AG09319 (cell line): ENCODE results near the gene ELOVL3.

Experiments
- DNase-seq: peaks from one replicate; pipeline ENCODE4 v3.0.0-alpha.2; 2010; ENCODE audit warnings: low read depth; ENCODE audit errors: extremely low read depth
- TF ChIP-seq, protein P1 (sequence below): IDR thresholded peaks from 2 replicates; pipeline ENCODE4 v1.5.1; 2011; ENCODE audit warnings: low read depth, mild to moderate bottlenecking, inconsistent platforms, low read length, moderate library complexity

Gene ELOVL3

DNA sequence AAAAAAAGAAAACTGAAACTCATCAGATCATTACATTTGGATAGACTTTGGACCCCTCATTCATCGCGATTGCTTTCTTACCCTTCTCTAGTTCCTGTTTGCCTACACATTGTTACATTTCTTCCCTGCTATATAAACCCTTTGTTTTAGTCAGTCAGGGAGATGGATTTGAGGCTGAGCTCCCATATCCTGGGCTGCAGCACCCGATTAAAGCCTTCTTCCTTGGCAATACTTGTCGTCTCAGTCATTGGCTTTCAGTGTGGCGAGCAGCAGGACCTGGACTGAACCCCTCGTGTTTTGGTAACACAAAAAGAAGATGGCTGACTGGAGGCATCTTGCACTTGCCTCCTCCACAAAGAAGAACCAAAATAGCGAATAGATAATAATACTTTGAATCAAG is 34.1 kb upstream of the ELOVL3 start:
- DNase-seq: no peak

DNA sequence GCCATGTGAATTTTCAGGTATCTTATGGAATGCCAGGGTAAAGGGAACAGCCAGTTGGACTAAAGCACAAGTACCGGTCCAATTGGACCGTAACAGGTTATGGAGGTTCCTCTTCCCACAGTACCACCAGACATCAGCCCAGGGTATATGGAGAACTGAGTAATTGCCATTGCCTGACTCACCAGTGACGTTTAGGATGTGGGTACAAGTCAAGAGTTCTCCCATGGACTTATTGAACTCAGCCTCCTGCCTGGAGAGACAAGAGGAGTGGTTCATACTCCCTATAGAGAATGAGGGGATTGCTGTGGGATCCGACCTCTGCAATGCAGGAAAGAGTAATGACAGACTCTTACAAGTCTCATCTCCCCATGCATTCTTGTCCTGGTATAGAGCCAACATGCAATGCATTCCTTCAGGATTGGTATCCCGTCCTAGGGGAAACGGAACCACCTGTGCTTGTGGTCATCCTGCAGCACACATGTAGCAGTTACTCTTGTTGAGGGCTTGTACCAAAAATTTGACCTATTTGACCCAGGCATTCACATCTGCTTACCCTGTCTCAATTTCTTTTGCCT is 30.7 kb upstream of the ELOVL3 start:
- no peak for DNase-seq
- TF ChIP-seq, protein P1, sequence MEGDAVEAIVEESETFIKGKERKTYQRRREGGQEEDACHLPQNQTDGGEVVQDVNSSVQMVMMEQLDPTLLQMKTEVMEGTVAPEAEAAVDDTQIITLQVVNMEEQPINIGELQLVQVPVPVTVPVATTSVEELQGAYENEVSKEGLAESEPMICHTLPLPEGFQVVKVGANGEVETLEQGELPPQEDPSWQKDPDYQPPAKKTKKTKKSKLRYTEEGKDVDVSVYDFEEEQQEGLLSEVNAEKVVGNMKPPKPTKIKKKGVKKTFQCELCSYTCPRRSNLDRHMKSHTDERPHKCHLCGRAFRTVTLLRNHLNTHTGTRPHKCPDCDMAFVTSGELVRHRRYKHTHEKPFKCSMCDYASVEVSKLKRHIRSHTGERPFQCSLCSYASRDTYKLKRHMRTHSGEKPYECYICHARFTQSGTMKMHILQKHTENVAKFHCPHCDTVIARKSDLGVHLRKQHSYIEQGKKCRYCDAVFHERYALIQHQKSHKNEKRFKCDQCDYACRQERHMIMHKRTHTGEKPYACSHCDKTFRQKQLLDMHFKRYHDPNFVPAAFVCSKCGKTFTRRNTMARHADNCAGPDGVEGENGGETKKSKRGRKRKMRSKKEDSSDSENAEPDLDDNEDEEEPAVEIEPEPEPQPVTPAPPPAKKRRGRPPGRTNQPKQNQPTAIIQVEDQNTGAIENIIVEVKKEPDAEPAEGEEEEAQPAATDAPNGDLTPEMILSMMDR: no peak

More for the DNA sequence above, 34.1 kb upstream of the ELOVL3 start:
- TF ChIP-seq, protein P1: no peak

DNA sequence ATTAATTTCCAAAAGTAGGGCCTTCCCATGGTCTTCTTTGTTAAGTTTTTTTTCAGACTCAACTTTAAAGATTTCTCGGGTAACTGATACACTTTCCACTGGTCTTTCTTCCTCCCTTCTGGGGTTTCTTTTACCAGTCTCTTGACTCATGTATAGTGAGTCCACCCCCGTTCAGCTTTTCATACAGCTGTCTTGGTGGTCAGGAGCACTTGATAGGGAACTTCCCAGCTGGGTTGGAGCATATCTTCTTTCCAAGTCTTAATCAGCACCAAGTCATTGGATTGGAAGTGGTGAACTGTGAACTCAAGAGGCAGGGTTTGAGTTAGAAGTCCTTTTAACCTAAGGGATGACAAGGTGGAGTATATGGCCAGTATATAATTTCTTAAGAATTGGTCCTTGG is 29.2 kb upstream of the ELOVL3 start:
- TF ChIP-seq, protein P1: no peak
- no peak for DNase-seq

DNA sequence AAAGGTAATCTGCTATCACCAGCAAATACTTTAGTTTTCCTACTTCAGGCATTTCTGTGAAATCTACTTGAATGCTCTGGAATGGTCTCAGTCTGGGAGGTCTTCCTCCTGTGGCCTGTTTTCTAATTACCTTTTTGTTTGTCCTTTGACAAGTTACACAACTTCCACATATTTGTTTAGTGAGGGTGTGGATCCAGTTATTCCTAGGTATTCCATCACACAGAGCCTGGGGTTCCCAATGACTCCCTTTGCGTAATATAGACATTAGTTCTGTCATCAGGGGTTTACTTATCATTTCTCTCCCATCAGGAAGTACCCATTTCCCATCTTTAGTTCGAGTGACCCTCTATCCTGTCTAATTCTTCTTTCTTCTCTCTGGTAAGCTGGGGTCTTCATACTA is 28.1 kb upstream of the ELOVL3 start:
- no peak for DNase-seq
- TF ChIP-seq, protein P1: no peak

DNA sequence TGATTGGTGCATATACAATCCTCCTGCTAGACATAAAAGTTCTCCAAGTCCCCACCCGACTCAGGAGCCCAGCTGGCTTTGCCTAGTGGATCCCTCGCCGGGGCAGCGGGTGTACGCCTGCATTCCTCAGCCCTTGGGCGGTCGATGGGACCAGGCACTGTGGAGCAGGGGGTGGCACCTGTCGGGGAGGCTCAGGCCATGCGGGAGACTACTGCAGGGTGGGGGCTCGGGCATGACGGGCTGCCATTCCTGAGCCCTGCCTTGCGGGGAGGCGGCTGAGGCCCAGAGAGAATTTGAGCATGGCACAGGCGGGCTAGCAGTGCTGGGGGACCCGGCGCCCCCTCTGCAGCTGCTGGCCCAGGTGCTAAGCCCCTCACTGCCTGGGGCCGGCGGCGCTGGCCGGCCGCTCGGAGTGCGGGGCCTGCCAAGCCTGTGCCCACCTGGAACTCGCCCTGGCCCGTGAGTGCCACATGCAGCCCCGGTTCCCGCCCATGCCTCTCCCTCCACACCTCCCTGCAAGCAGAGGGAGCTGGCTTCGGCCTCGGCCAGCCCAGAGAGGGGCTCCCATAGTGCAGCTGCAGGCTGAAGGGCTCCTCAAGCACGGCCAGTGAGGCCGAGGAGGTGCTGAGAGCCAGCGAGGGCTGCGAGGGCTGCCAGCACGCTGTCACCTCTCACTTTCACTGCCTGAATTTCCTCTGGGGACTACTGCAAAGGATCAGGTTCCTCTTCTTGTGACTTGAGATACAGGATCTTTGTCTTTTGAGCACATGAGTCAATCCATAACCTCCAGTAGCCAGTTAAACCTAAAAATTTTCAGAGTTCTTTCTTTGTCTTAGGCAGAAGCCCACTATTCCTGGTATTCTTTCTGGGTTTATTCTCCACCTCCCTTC is 25.1 kb upstream of the ELOVL3 start:
- no peak for DNase-seq
- TF ChIP-seq, protein P1: no peak

DNA sequence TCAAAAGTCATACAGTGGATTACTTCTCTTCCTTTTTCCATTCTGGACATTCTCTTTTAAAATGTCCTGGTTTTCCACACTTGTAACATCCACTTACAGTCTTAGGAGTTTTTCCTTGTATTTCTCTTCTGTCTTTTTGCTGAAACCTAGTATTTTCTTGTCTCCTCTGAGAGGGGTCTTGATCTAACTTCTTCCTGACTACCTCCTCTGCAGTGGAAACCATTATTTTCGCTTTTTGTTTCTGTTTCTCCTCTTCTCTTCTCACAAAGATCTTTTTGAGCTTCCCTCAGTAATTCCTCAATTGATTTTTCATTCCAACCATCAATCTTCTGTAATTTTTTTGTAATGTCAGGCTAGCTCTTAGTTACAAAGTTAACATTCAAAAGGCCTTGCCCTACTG is 23.7 kb upstream of the ELOVL3 start:
- no peak for DNase-seq
- TF ChIP-seq, protein P1: no peak

DNA sequence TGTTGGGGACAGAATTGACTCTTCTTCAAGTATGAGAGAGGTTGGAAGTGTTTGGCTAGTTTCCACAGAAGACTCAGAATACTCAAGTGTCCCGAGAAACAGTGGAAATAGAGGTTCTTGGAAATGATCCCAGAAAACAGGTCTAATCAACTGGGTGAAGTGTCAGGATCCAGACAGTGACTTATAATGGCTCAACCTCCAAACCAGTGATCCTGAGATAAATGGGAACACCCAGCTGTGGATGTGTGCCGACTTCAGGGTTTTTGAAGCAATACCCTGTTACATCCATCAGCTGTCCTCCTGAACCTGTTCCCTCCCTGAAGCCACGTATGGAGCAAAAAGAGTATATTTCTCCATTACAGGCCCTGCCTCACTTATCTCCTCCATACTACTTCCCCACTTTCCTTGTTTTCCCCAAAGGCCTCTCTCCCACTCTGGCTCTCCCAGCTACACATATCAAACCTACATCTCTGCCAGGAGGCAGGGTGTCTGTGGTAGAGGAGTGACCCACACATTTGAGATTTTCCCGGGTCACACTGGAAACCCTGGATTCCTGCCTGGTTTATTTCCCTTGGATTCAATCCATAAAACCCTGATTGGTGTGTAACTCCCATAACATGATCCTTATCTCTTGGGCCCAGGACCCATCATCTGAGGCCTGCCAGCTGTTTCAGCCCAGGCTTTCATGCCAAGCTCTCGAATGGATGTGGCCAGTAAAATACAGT is 17.6 kb upstream of the ELOVL3 start:
- DNase-seq: no peak
- TF ChIP-seq, protein P1: no peak
